ENCODE results near the gene RBM38.
"Not testable (repeated sequence)": the region's sequence is repeated elsewhere in the genome, so short reads cannot be mapped to it uniquely, and the experiment has no call there.

The RBM38 gene

DNA sequence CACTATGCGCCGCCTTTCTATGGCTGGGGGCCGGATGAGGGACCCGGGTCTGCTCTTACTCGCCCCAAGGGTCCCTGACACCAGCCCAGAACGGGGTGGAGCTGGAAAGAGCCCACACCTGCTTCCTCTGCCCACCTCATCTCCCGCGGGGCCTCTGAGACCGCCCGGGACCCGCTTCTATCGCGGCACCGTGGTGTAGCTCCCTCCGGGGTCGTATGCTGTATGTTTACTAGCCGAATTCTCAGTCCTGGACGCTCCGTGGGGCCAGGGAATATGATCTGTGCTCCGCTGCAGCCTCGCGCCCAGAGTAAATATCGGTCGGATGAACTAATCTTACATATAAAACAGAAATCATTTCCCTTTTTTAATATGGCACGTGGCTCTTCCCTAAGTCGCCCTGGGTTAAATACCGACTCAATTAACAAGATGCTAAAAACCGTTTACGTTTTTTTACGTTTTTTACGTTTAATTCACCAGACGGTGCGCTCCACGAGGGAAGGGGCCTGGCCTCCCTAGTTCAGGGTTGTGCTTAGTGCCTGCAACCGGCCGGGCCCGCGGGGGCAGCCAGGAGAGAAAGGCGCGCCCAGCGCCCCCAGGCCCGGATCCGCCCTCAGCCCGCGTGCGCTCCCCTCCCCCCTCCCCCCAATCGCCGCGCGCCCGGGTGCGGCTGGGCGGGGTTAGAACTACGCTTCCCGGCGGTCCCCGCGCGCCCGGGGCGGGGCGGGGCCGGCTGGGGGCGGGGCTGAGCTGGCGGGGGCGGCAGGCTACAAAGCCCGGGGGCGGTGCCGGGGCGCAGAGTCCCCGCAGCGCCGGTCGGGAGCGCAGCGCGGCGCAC lies at the start of gene RBM38:
TSS of gene RBM38 (plus strand) at position 793 of the 835 bp plus-strand sequence. CDS start 186 bp downstream, outside the sequence.
- peak; percentile 72 for DNase-seq (ENCODE audit: low read depth)

DNA sequence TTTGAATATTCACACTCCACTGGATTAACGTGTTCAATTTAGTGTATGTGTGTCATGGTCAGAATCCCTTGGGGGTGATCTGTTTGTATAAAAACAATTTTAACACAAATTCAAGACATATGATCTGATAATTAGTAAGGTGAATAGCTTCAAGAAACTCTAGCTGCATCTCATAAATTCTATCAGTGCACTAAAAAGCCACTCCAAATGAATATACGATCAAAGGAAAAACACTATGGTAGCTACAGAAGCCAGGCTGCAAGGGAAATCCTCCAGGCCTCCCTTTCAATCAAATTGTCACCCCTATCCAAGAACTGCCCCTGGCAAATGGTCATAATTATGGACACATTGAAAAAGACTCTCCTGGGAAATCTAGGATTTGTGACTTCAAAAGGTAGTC lies 49.5 kb upstream of the RBM38 start:
- DNase-seq (ENCODE audit: low read depth): no peak

DNA sequence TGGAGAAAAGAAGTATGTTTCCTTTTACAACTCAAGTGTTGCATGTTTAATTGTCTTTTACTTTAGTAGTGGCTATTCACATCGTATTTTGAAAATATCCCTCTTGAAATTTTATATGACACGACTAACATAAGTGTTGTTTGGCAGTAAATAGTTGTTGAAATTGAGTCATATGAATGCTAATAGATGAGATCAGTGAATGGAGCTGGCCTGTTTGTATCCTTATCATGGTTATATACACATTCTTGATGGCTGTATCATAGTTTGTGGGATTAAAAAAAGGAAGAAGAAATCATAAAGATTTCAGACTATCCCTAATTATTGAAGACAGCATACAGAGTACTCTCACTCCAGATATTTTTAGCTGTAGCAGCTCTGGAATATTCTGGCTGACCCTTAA lies 48.4 kb upstream of the RBM38 start:
- DNase-seq (ENCODE audit: low read depth): no peak

DNA sequence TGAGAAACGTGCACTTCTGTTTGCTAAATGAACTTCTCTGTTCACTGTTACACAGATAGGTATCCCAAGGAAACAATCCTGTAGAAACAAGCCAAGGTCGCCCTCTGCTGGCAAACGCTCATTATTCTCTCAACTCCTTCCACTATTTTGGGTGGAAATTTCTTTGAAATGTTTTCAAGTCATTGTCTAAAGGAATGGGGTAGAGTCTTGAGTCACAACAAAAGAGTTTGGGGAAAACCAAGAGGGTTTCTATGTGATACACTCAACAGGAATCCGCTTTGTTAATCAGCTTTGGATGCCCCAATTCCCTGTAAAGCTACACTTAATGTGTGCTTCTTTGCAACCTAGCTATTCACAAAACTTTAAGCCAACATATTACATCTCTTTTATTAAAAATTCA lies 44.7 kb upstream of the RBM38 start:
- DNase-seq (ENCODE audit: low read depth): peak; percentile 60

DNA sequence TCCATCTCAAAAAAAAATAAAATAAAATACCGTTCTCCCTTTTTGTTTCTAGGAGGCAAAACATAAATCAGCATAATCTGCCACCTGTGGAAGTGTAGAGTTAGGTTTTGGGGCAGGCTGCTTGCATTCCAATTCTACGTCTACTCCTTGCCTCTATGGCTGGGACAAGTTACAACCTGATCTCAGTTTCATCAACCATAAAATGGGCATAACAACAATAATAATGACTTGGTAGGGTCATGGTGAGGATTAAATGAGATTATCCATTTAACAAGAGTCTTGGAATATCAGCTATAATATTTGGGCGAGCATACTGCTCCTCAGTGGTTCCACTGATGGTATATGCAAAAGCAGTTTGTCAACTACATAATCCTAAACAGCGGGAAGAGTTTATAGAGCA lies 43.8 kb upstream of the RBM38 start:
- no peak for DNase-seq (ENCODE audit: low read depth)

DNA sequence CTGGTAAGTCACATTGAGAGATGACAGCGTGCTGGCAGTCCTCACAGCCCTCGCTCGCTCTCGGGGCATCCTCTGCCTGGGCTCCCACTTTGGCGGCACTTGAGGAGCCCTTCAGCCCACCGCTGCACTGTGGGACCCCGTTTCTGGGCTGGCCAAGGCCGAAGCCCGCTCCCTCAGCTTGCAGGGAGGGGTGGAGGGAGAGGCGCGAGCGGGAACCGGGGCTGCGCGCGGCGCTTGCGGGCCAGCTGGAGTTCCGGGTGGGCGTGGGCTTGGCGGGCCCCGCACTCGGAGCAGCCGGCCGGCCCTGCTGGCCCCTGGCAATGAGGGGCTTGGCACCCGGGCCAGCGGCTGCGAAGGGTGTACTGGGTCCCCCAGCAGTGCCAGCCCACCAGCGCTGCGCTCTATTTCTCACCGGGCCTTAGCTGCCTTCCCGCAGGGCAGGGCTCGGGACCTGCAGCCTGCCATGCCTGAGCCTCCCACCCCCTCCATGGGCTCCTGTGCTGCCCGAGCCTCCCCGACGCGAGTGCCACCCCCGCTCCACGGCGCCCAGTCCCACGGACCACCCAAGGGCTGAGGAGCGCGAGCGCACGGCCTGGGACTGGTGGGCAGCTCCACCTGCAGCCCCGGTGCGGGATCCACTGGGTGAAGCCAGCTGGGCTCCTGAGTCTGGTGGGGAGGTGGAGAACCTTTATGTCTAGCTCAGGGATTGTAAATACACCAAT lies 42.8 kb upstream of the RBM38 start:
- DNase-seq (ENCODE audit: low read depth): not testable (repeated sequence)

DNA sequence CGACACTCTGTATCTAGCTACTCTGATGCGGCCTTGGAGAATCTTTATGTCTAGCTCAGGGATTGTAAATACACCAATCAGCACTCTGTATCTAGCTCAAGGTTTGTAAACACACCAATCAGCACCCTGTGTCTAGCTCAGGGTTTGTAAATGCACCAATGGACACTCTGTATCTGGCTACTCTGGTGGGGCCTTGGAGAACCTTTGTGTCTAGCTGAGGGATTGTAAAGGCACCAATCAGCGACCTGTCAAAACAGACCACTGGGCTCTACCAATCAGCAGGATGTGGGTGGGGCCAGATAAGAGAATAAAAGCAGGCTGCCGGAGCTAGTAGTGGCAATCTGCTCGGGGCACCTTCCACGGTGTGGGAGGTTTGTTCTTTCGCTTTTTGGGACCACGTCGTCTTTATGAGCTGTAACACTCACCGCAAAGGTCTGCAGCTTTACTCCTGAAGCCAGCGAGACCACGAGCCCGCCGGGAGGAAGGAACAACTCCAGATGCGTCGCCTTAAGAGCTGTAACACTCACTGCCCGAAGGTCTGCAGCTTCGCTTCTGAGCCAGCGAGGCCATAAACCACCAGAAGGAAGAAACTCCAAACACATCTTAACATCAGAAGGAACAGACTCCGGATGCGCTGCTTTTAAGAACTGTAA lies 42.1 kb upstream of the RBM38 start:
- DNase-seq (ENCODE audit: low read depth): not testable (repeated sequence)

DNA sequence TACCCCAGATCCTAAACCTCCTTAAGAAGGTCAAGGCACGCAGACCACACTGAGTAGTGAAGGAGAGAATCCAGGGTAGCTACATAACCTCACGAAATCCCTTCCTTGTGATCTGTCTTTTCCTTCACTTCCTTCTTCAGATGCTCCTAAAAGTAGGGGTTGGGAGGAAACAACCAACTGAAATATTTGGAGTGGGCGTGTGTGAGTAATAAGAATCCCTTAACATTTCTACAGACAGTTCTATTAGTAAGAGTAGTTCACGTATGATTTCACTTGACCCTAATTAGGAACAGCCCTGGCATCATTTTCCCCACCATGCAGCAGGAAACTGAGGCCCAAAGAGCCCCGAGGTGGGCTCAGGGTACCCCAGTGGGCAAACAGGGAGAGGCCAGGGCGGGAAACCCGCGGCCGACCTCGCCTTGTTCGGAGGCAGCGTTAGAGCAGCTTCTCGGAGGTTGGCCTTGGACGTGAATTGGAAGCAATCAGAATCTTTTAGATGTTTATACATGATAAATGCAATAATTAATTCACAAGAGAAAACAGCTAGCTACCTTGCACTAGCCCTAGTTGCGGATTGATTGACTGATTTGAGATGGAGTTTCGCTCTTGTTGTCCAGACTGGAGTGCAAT lies 41.0 kb upstream of the RBM38 start:
- DNase-seq (ENCODE audit: low read depth): no peak

DNA sequence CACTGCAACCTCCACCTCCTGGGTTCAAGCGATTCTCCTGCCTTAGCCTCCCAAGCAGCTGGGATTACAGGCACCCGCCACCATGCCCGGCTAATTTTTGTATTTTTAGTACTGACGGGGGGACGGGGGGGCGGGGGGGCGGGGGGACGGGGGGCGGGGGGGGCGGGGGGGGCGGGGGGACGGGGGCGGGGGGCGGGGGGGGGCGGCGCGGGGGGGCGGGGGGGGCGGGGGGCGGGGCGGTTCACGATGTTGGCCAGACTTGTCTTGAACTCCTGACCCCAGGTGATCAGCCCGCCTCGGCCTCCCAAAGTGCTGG lies 40.5 kb upstream of the RBM38 start:
- not testable (repeated sequence) for DNase-seq (ENCODE audit: low read depth)

DNA sequence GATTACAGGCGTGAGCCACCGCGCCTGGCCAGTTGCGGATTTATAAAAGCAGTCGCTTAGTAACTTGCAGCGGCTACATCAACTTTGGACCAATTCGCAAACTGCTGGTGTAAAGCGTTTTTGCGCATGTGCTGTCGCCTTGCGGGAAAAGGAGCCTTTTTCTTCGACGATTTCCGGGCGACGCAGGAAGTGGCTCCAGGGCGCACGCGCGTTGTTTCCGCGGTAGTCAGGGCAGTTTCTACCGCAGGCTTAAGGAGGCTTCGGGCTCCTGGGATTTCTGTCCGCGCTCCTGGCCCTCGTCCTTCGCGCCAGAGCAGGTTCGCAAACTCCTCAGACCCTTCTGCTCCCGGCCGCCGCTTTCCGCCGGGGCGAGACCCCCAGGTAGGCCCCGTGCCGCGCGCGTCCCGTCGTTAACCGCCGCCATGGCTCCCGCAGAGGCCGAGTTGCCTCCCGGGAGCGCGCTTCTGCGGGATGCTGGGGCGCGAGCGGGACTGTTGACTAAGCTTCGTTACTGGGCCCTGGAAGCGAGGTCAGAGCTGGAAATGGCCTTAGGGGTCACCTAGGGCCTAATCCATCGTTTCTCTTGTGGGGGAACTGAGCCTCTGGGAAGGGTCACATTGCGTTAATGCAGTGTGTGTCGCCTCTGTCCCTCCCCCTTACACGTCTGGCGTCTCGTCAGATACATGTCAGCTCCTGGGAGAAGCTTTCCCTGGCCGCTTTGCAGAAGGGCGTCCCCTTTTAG lies 40.0 kb upstream of the RBM38 start, which contains the start of gene RAE1:
TSS of gene RAE1 (plus strand) at position 214 of the 742 bp plus-strand sequence. CDS start 2,784 bp downstream, outside the sequence.
- peak; percentile 86 for DNase-seq (ENCODE audit: low read depth)

DNA sequence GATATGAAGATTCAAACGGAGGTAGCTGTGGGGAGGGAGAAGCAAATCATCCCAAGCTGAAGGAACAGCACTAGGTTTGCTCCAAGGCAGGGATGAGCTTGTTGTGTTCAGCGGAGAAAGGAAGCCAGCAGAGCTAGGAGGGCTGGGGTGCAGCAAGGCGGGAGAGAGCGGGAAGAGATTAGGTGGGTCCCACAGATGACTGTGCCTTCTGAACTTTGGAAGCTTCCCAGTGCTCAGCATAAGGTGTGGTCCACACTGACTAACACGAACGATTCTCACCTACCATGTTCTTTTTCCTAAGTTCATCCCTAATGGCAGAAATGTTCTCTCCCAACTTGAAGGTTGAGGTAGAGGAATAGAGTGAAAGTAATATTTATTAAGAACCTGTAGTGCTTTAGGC lies 38.9 kb upstream of the RBM38 start:
- no peak for DNase-seq (ENCODE audit: low read depth)

DNA sequence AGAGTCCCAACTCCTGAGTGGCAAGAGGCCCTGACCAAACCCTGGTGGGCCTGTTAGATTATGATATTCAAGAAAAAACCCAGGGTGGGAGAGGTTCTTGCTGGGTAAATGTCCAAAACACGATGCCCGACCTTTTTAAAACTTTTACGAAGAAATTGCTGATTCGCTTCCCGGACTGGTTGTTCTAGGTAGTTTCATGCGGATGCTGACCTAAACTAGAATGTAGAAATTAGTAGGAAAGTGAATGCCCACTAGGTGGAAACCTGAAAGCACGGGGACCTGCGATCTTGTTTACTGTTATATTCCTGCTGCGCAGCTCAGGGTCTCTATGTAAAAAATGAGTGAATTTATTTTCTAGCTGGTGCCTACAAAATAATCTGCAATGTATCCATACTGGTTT lies 37.8 kb upstream of the RBM38 start:
- no peak for DNase-seq (ENCODE audit: low read depth)

DNA sequence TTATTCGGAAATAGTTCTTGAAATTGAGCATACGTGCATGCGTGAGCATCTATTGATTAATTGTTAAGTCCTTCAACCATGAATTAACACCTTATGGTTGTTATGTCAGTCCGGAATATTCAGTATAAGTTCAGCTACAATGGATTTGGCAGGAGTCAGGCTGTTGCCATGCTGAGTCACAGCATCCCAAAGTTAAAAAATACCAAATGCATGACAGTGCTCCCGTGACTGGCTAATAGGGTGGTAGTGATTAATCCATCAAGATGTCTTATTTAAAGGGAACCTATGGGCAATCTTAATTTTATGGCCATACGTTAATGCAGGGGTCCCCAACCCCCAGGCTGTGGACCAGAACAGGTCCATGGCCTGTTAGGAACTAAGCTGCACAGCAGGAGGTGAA lies 29.7 kb upstream of the RBM38 start:
- DNase-seq (ENCODE audit: low read depth): no peak

DNA sequence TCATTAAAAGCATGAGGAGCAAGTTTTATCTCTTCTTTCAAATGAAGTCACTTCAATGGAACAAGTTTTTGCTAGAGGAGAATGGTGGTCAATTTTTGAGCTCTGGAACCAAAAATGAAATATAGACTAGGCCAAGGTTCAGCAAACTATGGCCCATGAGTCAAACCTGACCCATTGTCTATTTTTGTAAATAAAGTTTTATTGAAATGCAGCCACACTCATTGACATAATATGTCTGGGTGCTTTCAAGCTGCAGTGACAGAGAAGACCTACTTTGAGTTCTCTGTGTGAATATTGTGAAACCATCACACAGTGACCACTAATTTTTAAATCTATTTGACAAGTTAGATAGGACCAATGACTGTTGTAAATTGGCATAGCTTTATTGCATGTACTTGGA lies 26.7 kb upstream of the RBM38 start:
- no peak for DNase-seq (ENCODE audit: low read depth)

DNA sequence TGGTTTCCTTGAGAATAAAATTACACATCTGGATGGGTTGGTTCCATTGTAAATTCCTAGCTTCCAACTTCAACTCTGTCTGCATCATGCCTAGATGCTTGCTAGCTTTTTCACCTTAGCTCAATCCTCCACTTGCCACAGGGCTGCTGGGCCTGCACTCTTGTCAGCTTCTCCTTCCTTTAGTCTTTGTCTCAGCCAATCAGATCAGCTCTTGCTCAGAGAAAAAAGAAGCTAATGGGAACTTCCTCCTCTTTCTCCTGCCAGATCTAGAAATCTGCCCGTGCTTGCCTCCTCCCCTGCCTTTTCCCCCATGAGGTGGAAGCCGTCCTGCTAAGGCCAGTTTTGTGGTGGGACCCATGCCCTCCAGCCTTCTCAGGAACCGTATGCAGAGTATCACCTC lies 21.6 kb upstream of the RBM38 start:
- DNase-seq (ENCODE audit: low read depth): no peak

DNA sequence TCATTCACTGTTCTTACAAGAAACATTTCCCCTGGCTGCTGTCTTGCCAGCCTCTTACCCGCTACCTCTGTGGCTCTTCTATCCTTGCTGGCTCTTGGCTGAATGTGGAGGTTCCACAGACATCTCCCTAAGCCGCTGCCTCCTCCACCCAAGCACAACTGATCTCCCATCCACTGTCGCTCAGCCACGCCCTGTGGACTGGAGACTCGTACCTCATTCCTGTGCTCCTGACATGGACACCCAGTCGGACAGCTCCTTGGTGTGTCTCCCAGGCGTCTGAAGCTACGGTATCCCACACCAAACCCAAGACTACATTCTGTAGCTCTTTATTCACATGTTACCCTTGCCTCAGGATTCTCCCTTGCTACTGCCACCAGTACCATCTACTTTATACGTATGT lies 20.9 kb upstream of the RBM38 start:
- no peak for DNase-seq (ENCODE audit: low read depth)

DNA sequence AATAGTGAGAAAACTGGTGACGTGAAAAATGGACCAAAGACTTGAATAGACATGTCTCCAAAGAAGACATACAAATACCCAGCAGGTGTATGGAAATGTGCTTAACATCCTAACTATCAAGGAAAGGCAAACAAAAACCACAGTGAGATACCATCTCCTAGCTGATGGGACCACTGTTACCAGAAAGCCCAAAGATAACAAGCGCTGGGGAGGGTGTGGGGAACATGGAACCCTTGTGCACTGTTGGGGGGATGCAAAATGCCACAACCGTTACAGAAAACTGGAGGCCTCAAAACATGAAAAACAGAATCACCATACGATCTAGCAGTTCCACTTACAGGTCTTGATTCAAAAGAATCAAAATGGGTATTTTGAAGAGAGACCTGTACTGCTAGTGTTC lies 19.8 kb upstream of the RBM38 start:
- DNase-seq (ENCODE audit: low read depth): no peak

DNA sequence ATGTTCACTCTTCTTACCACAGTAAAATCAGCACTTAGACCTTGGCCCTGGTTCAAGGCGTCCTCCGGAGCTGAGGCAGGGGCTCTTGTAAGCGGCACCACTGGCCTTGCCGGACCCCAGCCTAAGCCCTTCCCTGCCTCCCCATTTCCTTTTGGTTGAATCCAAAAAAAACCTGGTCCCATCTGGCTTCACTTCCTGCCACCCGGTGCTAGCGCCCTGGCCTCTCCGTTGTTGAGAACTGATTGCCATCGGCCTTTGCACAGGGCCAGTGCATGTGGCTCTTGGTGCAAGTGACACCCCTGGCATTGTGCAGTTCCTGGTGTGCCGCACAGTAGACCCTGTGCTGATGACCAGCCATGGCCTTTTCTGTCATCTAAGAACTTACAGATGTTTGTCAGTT lies 19.0 kb upstream of the RBM38 start:
- no peak for DNase-seq (ENCODE audit: low read depth)

DNA sequence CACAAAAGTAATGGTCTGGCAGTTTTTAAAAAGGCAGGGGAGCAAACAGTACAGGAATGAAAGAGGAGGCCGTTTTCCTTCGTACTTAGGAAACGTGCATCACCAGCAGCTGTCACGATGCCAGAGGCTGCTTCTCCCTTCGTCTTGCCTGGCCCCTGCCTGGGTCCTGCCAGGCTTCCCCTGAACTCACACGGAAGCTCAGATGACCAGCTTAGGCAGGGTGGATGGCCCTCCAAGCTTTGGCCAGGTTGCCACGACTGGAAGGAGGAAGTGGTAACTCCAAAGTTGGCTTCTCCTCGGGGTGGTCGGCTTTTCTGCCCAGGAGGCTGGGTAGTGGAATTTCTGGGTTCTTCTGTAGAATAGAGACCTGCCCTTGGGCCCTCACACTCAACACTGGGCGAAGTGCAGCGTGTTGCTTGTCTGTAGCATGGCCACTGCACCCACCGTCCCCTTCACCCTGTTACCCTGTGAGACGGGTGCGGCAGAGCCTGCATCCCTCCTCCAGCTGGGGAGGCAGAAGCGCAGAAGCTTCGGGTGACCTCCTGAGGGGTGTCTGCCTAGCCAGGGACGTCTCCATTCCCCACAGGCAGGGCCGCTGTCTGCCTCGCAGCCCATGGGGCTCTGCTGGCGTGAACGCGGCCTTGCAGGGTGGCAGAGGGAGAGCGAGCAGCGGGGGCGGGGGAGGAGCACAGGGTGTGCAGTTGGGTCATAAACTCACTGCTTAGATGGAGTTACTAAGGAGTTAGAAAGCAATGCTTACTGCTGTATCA lies 18.4 kb upstream of the RBM38 start:
- DNase-seq (ENCODE audit: low read depth): no peak

DNA sequence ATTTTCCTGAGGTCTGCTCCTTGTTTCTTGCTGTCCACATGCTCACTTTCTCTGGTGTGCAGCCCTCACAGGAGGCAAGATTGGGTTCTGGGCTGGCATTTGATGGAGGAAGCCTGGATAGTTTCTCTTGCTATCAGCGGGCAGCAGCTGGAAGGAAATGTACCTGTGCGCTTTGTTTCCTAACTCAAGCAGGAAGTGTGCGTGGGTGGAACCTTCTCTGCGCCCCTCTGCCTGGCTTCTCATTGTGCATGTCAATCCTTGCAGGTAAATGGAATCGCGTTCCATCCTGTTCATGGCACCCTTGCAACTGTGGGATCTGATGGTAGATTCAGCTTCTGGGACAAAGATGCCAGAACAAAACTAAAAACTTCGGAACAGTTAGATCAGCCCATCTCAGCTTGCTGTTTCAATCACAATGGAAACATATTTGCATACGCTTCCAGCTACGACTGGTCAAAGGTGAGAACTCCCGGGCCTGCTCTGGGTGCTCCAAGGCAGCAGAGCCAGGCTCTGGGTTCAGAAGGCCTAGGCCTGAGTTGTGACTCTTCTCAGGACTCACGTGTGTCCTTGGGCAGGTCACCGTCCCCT lies 16.8 kb upstream of the RBM38 start:
- DNase-seq (ENCODE audit: low read depth): no peak

Data from stimulated activated CD8-positive, alpha-beta memory T cell treated with anti-CD3 and anti-CD28 coated beads, Interleukin-4, amount 100 ng/mL, for 24 hours (primary cell).